RWPE1 (cell line): Measurements from ENCODE around the gene ASPSCR1.

ENCODE experiments used
- CTCF ChIA-PET: fragments of 350-600 bp; sonication (Branson Sonifier 250); formaldehyde crosslinking; extraction: SDS; loops from one replicate; lab custom pipeline; 2021; lab: Yijun Ruan, JAX
- POLR2A ChIA-PET: fragments of 400-600 bp; formaldehyde crosslinking; extraction: SDS; loops from one replicate; lab custom pipeline; 2020; ENCODE audit warnings: antibody characterized with exemption; ENCODE audit not compliant: low non-redundant PET; lab: Yijun Ruan, JAX
- DNase-seq: peaks from one replicate; pipeline ENCODE4 v3.0.0; 2012; ENCODE audit warnings: low spot score
- H3K27ac ChIP-seq: fragments of 450-650 bp; 2 replicates; pipeline ENCODE4 v1.5.1; 2017
- TF ChIP-seq, protein P1 (sequence below): fragments of 450-650 bp; conservative IDR thresholded peaks from 2 replicates; pipeline ENCODE4 v1.5.1; 2017; ENCODE audit warnings: low read depth, mild to moderate bottlenecking

Gene ASPSCR1

DNA sequence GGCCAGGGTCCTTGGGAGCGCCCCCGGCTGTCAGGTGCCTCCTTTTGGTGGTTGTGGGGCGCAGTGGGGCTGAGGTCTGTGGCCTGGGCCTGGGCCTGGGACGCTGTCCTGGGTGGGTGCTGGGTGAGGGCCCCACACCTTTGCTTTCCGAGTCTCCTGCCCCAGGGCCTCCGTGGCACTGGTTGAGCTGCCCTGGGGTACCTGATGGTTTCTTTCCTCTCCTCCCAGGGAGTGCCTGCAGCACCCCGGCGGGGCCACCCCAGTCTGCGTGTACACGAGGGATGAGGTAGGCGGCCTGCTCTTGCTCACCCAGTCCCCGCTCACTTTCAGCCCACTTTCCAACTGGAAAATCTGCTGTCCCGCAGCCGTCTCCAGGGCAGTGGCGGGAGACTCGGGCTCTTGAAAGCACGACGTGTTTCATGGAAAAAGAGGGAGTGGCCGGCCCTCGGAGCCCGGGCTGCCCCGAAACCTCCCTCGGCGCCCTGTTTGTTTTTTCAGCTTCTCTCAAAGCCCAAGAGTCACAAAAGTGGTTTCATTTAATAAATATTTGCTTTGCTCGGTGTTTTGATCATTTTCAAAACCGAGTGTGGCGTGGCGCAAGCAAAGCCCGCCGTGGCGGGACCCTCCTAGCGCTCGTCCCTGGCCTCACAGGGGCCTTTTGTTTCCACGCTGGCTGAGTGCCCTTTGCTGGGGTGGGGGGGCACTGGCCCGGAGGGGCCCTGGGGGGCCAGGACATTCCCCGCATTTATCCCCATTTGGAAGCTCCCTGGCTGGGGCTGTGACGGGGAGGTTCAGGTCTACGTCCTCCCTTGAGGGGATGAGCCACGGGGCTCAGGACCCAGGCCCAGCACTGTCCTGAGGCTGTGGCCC, 17.4 kb downstream of the ASPSCR1 start:
- ChIA-PET CTCF (interaction anchor here (0.5 to 0.7 kb wide), 3 partner anchors 82 to 424 kb away, joined by 5 to 6 read pairs (median 5); no protein-coding TSS in a partner anchor), POLR2A (no interaction called here)
- no peak for DNase-seq
- TF ChIP-seq, protein P1, sequence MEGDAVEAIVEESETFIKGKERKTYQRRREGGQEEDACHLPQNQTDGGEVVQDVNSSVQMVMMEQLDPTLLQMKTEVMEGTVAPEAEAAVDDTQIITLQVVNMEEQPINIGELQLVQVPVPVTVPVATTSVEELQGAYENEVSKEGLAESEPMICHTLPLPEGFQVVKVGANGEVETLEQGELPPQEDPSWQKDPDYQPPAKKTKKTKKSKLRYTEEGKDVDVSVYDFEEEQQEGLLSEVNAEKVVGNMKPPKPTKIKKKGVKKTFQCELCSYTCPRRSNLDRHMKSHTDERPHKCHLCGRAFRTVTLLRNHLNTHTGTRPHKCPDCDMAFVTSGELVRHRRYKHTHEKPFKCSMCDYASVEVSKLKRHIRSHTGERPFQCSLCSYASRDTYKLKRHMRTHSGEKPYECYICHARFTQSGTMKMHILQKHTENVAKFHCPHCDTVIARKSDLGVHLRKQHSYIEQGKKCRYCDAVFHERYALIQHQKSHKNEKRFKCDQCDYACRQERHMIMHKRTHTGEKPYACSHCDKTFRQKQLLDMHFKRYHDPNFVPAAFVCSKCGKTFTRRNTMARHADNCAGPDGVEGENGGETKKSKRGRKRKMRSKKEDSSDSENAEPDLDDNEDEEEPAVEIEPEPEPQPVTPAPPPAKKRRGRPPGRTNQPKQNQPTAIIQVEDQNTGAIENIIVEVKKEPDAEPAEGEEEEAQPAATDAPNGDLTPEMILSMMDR, result no peak
- peak overlapping the region; percentile 100; the same call in 1 of the 2 replicates for H3K27ac ChIP-seq

DNA sequence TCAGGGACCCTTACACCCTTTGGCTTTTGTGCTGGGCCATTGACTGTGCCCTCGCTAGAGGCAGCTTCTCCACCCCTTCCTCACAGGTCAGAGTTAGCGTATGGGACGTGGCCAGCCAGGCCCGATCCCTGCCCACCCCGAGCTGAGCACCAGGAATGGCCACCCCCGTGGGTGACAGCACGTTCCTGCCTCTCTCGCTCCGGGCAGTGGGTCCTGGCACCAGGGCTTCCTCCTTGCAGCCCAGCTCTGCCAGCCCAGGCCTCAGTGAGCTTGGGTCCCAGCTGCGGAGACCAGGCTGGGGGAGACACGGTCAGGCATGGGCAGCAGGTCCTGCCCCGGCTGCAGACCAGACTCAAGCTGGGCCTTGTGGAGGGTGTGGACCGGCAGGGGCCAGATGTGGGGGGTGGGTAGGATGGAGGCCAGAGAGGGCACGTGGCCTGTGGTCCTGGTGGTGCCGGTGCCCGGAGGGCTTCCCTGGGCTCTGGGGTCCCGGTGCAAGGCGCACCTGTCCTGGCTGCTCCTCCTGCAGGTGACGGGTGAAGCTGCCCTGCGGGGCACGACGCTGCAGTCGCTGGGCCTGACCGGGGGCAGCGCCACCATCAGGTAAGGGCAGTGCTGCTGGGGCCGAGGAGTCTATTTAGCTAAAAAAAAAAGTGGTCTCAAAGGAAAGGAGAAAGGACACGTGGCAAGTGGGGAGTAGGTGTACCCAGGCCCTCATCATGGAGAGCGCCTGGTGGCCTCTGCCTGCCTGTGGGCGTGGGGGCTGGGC, 18.2 kb downstream of the ASPSCR1 start:
- DNase-seq, result no peak
- ChIA-PET CTCF (interaction anchor here (0.7 kb wide), 2 partner anchors 81 to 424 kb away, joined by 5 read pairs; no protein-coding TSS in a partner anchor), POLR2A (no interaction called here)
- TF ChIP-seq, protein P1, result no peak
- H3K27ac ChIP-seq, result peak overlapping the region; percentile 100; the same call in 1 of the 2 replicates

DNA sequence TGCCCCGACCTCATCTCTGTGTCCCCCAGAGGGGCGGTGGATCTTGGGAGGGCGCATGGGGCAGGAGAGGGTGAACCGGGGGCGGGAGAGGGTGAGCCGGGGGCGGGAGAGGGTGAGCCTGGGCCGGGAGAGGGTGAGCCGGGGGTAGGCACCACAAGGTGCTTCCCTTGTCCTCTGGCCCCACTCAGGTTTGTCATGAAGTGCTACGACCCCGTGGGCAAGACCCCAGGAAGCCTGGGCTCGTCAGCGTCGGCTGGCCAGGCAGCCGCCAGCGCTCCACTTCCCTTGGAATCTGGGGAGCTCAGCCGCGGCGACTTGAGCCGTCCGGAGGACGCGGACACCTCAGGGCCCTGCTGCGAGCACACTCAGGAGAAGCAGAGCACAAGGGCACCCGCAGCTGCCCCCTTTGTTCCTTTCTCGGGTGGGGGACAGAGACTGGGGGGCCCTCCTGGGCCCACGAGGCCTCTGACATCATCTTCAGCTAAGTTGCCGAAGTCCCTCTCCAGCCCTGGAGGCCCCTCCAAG, 18.9 kb downstream of the ASPSCR1 start:
- CTCF ChIA-PET, result interaction anchor here (1.4 kb wide), 1 partner anchor 18 kb away, joined by 4 read pairs; no protein-coding TSS in a partner anchor
- POLR2A ChIA-PET, result no interaction called here
- DNase-seq, result no peak

DNA sequence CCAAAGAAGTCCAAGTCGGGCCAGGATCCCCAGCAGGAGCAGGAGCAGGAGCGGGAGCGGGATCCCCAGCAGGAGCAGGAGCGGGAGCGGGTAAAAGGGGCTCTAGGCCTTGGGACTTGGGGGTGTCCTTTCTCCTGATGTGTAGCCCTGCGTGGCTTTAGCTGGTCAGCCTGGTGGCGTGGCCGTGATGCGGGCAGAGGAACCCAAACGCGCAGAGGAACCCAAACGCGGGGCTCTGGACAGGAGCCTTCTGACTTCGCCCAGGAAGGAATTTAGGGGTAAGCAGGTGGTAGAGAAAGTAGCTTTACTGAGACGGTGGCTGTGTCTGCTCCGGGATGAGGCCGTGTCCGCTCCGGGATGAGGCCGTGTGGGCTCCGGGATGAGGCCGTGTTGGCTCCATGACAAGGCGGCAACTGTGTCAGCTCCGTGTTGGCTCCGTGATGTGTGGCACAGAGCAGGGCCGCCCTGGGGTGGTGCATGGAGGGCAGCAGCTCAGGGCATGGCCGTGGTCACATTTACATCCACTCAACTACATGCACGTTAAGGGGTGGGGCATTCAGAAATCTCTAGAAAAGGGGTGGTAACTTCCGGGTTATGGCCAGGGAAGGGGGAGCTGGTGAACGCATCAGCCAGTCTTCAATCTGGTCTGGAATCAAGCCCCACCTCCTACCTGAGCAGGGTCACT, 19.5 kb downstream of the ASPSCR1 start:
- POLR2A ChIA-PET, result interaction anchor here (0.6 to 0.7 kb wide), 2 partner anchors 18 to 162 kb away, joined by 3 to 4 read pairs; partner anchors contain the start of gene PPP1R27
- no peak for DNase-seq
- TF ChIP-seq, protein P1, result no peak
- H3K27ac ChIP-seq, result peak overlapping the region; percentile 100
- CTCF ChIA-PET, result interaction anchor here (0.7 to 1.4 kb wide), 3 partner anchors 18 to 37 kb away, joined by 3 to 4 read pairs (median 4); no protein-coding TSS in a partner anchor

More for the DNA sequence above, 18.9 kb downstream of the ASPSCR1 start:
- peak overlapping the region; percentile 100 for H3K27ac ChIP-seq
- TF ChIP-seq, protein P1, result no peak

DNA sequence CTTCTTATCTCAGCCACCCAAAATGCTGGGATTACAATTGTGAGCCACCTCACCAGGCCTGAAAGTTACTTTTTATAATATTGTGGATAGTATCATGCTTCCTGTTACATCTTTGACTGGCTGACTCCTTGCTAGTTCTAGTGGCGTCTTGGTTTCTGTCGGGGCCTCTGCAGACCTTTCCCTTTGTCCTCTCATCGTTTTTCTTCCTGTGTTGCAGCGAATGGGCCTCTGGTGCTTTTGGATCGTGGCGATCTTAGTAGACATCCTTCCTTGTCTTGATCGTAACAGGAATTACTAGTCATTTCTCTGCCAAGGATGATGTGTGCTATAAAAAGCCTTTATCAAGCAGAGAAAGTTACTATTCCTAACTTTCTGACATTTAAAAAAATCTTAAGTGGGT, 20.8 kb downstream of the ASPSCR1 start:
- H3K27ac ChIP-seq, result peak overlapping the region; percentile 1; the same call in 1 of the 2 replicates
- TF ChIP-seq, protein P1, result no peak
- DNase-seq, result no peak
- CTCF ChIA-PET, result interaction anchor here (1.4 kb wide), 1 partner anchor 39 kb away, joined by 4 read pairs; no protein-coding TSS in a partner anchor
- POLR2A ChIA-PET, result no interaction called here
